IMR-90 (cell line): ENCODE data around the gene SBK2. TPM values are rescaled to one million over a fixed set of nuclear protein-coding genes. Genes with fewer than 3 reads are reported as not detected.

ENCODE experiments used
- ATAC-seq: fragments of 200-7000 bp; cut with Tn5 transposase; 2 replicates; pipeline ENCODE4 v1.9.1; 2020; ENCODE audit warnings: low read depth, mild to moderate bottlenecking, moderate library complexity
- BruUV-seq: library from RNA; stranded (reverse); fragments of 400-500 nt; replicated peaks from 2 replicates; lab custom pipeline; 2021; lab: Mats Ljungman, UMichigan
- CTCF ChIA-PET: fragments of 300-600 bp; formaldehyde crosslinking; extraction: SDS; loops from one replicate; lab custom pipeline; 2021; ENCODE audit warnings: antibody characterized with exemption; lab: Yijun Ruan, JAX
- POLR2A ChIA-PET: fragments of 300-600 bp; sonication (Branson Sonifier 250); formaldehyde crosslinking; loops from one replicate; lab custom pipeline; 2022; ENCODE audit warnings: antibody characterized with exemption; ENCODE audit not compliant: unreplicated experiment; lab: Charles Lee
- DNase-seq: peaks from one replicate; pipeline ENCODE4 v3.0.0; 2013
- H2AFZ ChIP-seq: replicated peaks from 2 replicates; pipeline ENCODE3; 2013; ENCODE audit warnings: low read length, mild to moderate bottlenecking; ENCODE audit not compliant: poor library complexity
- H2AK5ac ChIP-seq: 2 replicates; pipeline ENCODE4 v1.6.1; 2013; ENCODE audit warnings: low read depth, low read length, inconsistent platforms
- H2AK9ac ChIP-seq: replicated peaks from 2 replicates; pipeline ENCODE3; 2013; ENCODE audit warnings: mild to moderate bottlenecking, low read depth, low read length, moderate library complexity; ENCODE audit not compliant: poor library complexity
- H2BK120ac ChIP-seq: 2 replicates; pipeline ENCODE4 v1.6.1; 2013; ENCODE audit warnings: low read depth, low read length, inconsistent platforms
- H2BK15ac ChIP-seq: 3 replicates; pipeline ENCODE4 v1.6.1; 2013; ENCODE audit warnings: low read depth, low read length, inconsistent platforms
- H2BK20ac ChIP-seq: 2 replicates; pipeline ENCODE4 v1.6.1; 2013; ENCODE audit warnings: low read depth, mild to moderate bottlenecking, inconsistent platforms, low read length, moderate library complexity
- H2BK5ac ChIP-seq: 2 replicates; pipeline ENCODE4 v1.6.1; 2013; ENCODE audit warnings: mild to moderate bottlenecking, low read depth, low read length, inconsistent platforms; ENCODE audit not compliant: poor library complexity, severe bottlenecking
- H3K14ac ChIP-seq: replicated peaks from 2 replicates; pipeline ENCODE4 v1.6.1; 2013; ENCODE audit warnings: low read depth, low read length, inconsistent platforms
- H3K18ac ChIP-seq: 2 replicates; pipeline ENCODE4 v1.6.1; 2013; ENCODE audit warnings: low read depth, low read length, control low read depth
- H3K23ac ChIP-seq: 2 replicates; pipeline ENCODE4 v1.6.1; 2013; ENCODE audit warnings: low read depth, low read length, inconsistent platforms
- H3K27ac ChIP-seq: 2 replicates; pipeline ENCODE4 v1.5.1; 2013; ENCODE audit warnings: mild to moderate bottlenecking, control low read depth, low read length; ENCODE audit not compliant: insufficient read depth
- H3K27me3 ChIP-seq: 2 replicates; pipeline ENCODE4 v1.6.1; 2013; ENCODE audit warnings: low read length; ENCODE audit not compliant: control insufficient read depth, insufficient read depth
- H3K36me3 ChIP-seq: 2 replicates; pipeline ENCODE4 v1.6.1; 2013; ENCODE audit warnings: low read length, mixed read lengths; ENCODE audit not compliant: control insufficient read depth, insufficient read depth
- H3K4ac ChIP-seq: 2 replicates; pipeline ENCODE4 v1.6.1; 2013; ENCODE audit warnings: low read depth, low read length, inconsistent platforms
- H3K4me1 ChIP-seq: 2 replicates; pipeline ENCODE4 v1.6.1; 2013; ENCODE audit warnings: low read length, mixed read lengths; ENCODE audit not compliant: control insufficient read depth, insufficient read depth
- H3K4me2 ChIP-seq: 2 replicates; pipeline ENCODE4 v1.6.1; 2013; ENCODE audit warnings: low read depth, mild to moderate bottlenecking, control low read depth, low read length, moderate library complexity
- H3K4me3 ChIP-seq: 2 replicates; pipeline ENCODE4 v1.5.1; 2013; ENCODE audit warnings: low read depth, mild to moderate bottlenecking, control low read depth, low read length, moderate library complexity; ENCODE audit not compliant: insufficient read depth
- H3K56ac ChIP-seq: 2 replicates; pipeline ENCODE4 v1.6.1; 2013; ENCODE audit warnings: low read length, inconsistent platforms; ENCODE audit not compliant: insufficient read depth; ENCODE audit errors: extremely low read depth
- H3K79me1 ChIP-seq, 2 experiments: 2 replicates each; pipeline ENCODE4 v1.6.1; 2013; ENCODE audit warnings: low read length in 2 of 2, inconsistent platforms in 1 of 2, low read depth in 1 of 2
- H3K9ac ChIP-seq: 2 replicates; pipeline ENCODE4 v1.6.1; 2013; ENCODE audit warnings: low read depth, low read length, control low read depth
- H3K9me1 ChIP-seq: 2 replicates; pipeline ENCODE4 v1.6.1; 2013; ENCODE audit warnings: low read length, inconsistent platforms; ENCODE audit not compliant: insufficient read depth
- H3K9me3 ChIP-seq: 2 replicates; pipeline ENCODE4 v1.6.1; 2013; ENCODE audit warnings: low read length; ENCODE audit not compliant: control insufficient read depth, insufficient read depth
- H4K20me1 ChIP-seq: 2 replicates; pipeline ENCODE4 v1.6.1; 2013; ENCODE audit warnings: low read length, inconsistent platforms; ENCODE audit not compliant: insufficient read depth
- H4K5ac ChIP-seq: 2 replicates; pipeline ENCODE4 v1.6.1; 2013; ENCODE audit warnings: mild to moderate bottlenecking, low read depth, low read length, control low read depth
- H4K8ac ChIP-seq, 2 experiments: 2 replicates each; pipeline ENCODE4 v1.6.1; 2013; ENCODE audit warnings: low read depth in 2 of 2, low read length in 2 of 2, control low read depth in 1 of 2, inconsistent platforms in 1 of 2
- H4K91ac ChIP-seq: 2 replicates; pipeline ENCODE4 v1.6.1; 2013; ENCODE audit warnings: low read depth, low read length, inconsistent platforms; ENCODE audit not compliant: insufficient read depth
- BHLHE40 ChIP-seq: fragments of 150-350 bp; IDR thresholded peaks from 2 replicates; pipeline ENCODE4 v1.6.1; 2016; ENCODE audit warnings: mild to moderate bottlenecking, low read depth, low read length
- CHD1 ChIP-seq: IDR thresholded peaks from 2 replicates; pipeline ENCODE4 v1.6.1; 2012; ENCODE audit warnings: low read depth, low read length, improper control_type of control experiment
- FOS ChIP-seq: fragments of 150-350 bp; IDR thresholded peaks from 2 replicates; pipeline ENCODE4 v1.6.1; 2016; ENCODE audit warnings: low read depth, low read length
- MAFK ChIP-seq: IDR thresholded peaks from 2 replicates; pipeline ENCODE4 v1.6.1; 2012; ENCODE audit warnings: low read depth, low read length, improper control_type of control experiment
- MAZ ChIP-seq: IDR thresholded peaks from 2 replicates; pipeline ENCODE4 v1.6.1; 2012; ENCODE audit warnings: low read depth, mild to moderate bottlenecking, low read length, improper control_type of control experiment, moderate library complexity, borderline replicate concordance
- MXI1 ChIP-seq: IDR thresholded peaks from 2 replicates; pipeline ENCODE4 v1.6.1; 2012; ENCODE audit warnings: low read depth, mild to moderate bottlenecking, low read length, moderate library complexity, borderline replicate concordance
- POLR2A ChIP-seq: IDR thresholded peaks from 2 replicates; pipeline ENCODE4 v1.6.1; 2012; ENCODE audit warnings: mild to moderate bottlenecking, low read depth, low read length
- RAD21 ChIP-seq: IDR thresholded peaks from 2 replicates; pipeline ENCODE4 v1.6.1; 2012; ENCODE audit warnings: low read length, improper control_type of control experiment
- WGBS, 2 experiments: methylation state at CpG; one replicate each; pipeline versions ENCODE4 v1.1.5 to v1.1.7; 2013; ENCODE audit warnings: missing lambda C conversion rate in 2 of 2; ENCODE audit not compliant: insufficient read length in 1 of 2; ENCODE audit errors: extremely low coverage in 2 of 2; 5-methylcytosine and 5-hydroxymethylcytosine counted together
- dilution Hi-C: fragments of 300-500 bp; cut with HindIII; formaldehyde crosslinking; loops from one replicate; pipeline ENCODE4 v1.14.3; 2018; ENCODE audit warnings: low sequenced_read_pairs; ENCODE audit not compliant: unreplicated experiment
- in situ Hi-C: fragments of 300-500 bp; cut with MboI; formaldehyde crosslinking; loops from 3 replicates; pipeline ENCODE4 v1.14.3; 2019; ENCODE audit warnings: low sequenced_read_pairs, inconsistent platforms, mixed read lengths
- intact Hi-C: fragments of 100-400 bp; cut with micrococcal nuclease; formaldehyde crosslinking; loops from 2 replicates; pipeline ENCODE4 v1.10.0; 2022
- polyA plus RNA-seq, 3 experiments: library from polyadenylated mRNA; depleted of rRNA; stranded (reverse); fragments of >200 nt; gene quantifications; 2 replicates each; pipeline ENCODE4 v1.2.3, GENCODE V29; 2012; ENCODE audit warnings: low replicate concordance in 1 of 3
- total RNA-seq: library from RNA; depleted of rRNA; stranded (reverse); fragments of >200 nt; gene quantifications from 2 replicates; pipeline ENCODE4 v1.2.3, GENCODE V29; 2012
- TF ChIP-seq, protein P1 (sequence below): fragments of 150-350 bp; IDR thresholded peaks from 2 replicates; pipeline ENCODE4 v1.6.1; 2016; ENCODE audit warnings: low read depth, mild to moderate bottlenecking, low read length, moderate library complexity, borderline replicate concordance

Gene SBK2
- total and polyA plus RNA-seq, 2 of the 4 experiments (the other 2 are of a cell fraction) = 0.48 TPM; not detected in 1

DNA sequence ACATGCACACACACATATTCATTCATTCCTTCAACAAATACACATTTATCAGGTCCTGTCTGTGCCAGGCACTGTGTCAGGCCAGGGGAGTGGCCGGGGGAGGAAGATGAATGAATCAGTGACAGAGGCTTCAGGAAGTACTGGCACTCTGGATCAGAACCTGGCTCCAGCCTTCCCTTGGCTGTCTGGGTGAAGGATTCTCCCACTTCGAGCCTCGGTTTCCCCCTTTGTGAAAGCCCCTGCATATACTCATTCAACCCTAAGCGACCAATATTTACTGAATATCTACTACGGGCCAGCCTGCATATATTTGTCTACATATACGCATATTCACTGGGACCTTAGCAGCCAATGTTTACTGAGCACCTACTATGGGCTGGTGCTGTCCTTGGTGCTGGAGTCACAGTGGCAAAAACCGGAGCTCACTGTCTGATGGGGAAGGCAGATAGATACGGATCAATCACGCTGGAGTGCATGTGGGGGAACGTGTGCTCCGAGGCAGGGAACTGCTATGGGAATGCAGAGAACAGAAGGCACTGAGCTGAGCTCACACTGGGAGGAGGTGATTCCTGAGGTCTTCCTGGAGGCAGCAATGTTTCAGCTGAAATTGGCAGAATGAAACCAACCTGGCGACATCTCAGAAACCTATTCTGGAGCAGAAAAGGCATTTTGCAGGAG is 44.4 kb upstream of the SBK2 start:
- Histone ChIP-seq H2BK5ac (peak overlapping the region; percentile 61), H3K23ac (peak overlapping the region; percentile 54; the same call in 1 of the 2 replicates), H2AK5ac (peak overlapping the region; percentile 54; the same call in 1 of the 2 replicates), H3K56ac (peak overlapping the region; percentile 28; the same call in 1 of the 2 replicates), H4K5ac (peak overlapping the region; percentile 88), H3K9me1 (peaks cover 10% of the 10 kb centered on the region), H2BK15ac (no peak overlapping the region; the same call in 2 of the 3 replicates), H2AK9ac (peak overlapping the region; percentile 91), H3K14ac (peak overlapping the region; percentile 85), H3K4me3 (peak overlapping the region; percentile 87), H2AFZ (peak overlapping the region; percentile 96), H4K91ac (peak overlapping the region; percentile 64), H4K8ac (peak overlapping the region; percentile 97 to 100), H3K4me2 (peak overlapping the region; percentile 78), H2BK120ac (0 out of 2 replicates have a peak overlapping the region, but pooled peaks have one; percentile 41), H4K20me1 (no peaks in the 10 kb centered on the region; the same call in 1 of the 2 replicates), H3K9ac (peak overlapping the region; percentile 72), H3K18ac (no peak overlapping the region; the same call in 1 of the 2 replicates), H3K4me1 (peaks cover 9% of the 10 kb centered on the region), H3K9me3 (no peaks in the 10 kb centered on the region), H3K27me3 (no peaks in the 10 kb centered on the region), H2BK20ac (no peak overlapping the region), H3K4ac (peak overlapping the region; percentile 80), H3K27ac (peak overlapping the region; percentile 87), H3K36me3 (peaks cover 14% of the 10 kb centered on the region), H3K79me1 (peaks cover 4 to 26% of the 10 kb centered on the region in 2 experiments; a peak in 3 of 4 replicates)
- ChIA-PET CTCF (no interaction called here), POLR2A (interaction anchor here (1.3 kb wide), 1 partner anchor 19 kb away, joined by 8 read pairs; the partner anchor contains the start of genes FIZ1 and ZNF524)
- in situ Hi-C loops = no loop called here
- ATAC-seq = no peak
- dilution Hi-C loops = no loop called here
- WGBS, 2 experiments = 45% methylated on average over 6 of the region's 12 CpGs; no CpG with 5 or more reads in 1 of the 2 experiments
- BruUV-seq = no TSS peak
- no peak for DNase-seq
- TF ChIP-seq CHD1 (no peak), MAFK (no peak), FOS (no peak), MAZ (no peak), POLR2A (no peak), MXI1 (no peak), RAD21 (no peak), BHLHE40 (no peak)
- TF ChIP-seq, protein P1, sequence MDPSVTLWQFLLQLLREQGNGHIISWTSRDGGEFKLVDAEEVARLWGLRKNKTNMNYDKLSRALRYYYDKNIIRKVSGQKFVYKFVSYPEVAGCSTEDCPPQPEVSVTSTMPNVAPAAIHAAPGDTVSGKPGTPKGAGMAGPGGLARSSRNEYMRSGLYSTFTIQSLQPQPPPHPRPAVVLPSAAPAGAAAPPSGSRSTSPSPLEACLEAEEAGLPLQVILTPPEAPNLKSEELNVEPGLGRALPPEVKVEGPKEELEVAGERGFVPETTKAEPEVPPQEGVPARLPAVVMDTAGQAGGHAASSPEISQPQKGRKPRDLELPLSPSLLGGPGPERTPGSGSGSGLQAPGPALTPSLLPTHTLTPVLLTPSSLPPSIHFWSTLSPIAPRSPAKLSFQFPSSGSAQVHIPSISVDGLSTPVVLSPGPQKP = no peak
- intact Hi-C loops = loop anchor here (2.0 kb wide), 2 partner anchors 28 to 64 kb away; no protein-coding TSS in a partner anchor
